ENCODE measurements around the gene ATG7.
A peak's percentile ranks its signal among the peaks of the same experiment; 100 is the strongest.

Gene ATG7

DNA sequence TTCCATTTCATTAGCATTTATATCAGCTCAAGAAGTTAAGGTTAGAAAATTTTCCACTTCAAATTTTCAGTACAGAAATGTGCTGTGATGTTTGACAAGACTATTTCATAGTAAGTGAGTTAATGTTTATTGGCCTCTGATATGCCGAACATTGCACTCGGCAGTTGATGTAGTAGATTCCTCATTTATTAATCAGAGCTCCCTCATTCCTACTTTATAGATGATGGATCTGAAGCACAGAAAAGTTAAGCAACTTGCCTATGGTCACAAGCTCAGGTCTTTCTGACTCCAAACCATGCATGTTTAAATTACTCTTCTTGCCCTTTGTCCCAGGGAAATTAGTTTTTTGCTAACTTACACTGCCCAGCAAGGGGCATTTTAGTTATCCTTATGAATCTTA is 92.0 kb downstream of the ATG7 start:
- DNase-seq, result no peak

DNA sequence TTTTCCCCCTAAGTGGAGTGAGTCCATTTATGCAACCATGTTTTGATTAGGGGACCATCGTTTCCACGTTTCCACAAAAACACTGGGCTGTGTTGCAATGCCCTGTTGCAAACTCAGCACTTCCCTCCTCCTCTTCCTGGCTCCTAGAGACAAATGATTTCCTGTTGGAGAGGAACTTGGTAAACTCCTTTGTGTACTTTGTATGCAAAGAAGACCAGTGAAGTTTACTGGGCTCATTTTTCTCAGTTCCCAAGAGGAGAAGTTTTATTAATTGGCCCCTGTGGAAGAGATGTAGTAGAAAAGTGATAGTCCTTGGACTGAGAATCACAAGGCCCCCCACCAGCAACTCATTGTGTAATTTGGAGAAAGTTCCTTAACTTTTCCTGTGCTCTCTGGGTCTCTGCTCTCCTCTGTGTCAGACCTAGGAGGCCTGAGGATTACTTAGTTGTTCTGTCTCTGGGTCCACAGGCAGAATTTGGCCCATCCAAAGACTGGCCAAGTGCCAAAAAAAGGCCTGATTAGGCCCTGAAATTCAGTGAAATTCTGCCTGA is 95.0 kb downstream of the ATG7 start:
- DNase-seq, result no peak

DNA sequence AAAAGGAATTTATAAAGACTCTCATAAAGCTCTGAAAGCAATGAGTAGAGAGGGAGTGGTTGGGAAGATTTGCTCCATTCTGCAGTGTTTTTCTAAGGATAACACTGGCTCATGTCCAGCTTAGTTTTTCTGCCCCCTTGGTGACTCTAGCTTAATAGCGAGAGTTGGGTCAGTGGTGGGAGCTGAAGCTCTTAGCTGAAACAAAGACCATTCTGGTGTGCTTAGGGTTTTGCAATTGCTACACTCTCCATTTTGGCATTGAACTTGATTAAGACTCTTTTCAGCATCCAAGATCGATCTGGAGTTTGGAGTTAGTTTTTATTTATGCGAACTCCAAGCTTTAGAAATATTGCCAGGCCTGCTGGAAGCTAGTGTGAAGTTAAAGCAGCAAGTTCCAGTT is 98.0 kb downstream of the ATG7 start:
- DNase-seq, result no peak

- DNase-seq, result no peak
Measured at GRCh38 chr3:11370966-11371365, 98.8 kb downstream of the ATG7 start.

DNA sequence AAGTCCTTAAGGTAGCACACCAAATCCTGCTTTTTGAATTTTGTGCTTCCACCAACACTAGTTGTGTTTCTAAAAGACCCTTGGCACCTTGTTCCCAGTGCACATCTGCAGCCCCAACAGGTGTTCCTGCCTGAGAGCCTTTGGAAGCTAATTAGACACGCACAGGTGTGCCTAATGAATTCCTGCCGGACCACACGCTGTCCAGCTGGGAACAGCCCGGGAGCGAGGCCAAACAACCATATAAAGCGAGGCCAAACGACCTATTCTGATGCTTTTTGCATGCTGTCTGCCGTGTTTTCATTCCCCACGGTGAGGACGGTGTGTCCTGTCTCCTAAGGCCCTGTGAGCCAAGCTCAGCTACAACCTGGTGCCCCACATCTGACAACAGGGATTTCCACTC is 99.5 kb downstream of the ATG7 start:
- no peak for DNase-seq

DNA sequence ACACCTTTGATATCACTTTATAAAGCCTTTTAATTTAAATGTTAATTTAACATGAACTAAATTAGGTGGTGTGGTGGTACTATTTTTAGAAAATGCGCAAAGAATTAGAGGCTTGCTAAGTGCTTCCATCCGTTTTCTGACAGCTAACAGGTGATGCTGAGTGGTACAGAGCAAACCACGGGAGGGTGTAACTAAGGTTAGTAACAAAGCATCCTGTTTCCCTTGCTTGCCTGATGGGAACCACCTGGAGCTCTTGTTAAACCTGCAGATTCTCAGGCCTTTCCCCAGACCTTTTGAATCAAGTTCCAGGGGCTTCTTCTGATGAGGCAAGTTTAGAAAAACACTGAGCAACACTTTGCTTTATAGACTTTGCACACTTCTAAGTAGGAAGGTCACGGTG is 101.0 kb downstream of the ATG7 start:
- no peak for DNase-seq

GRCh38 chr3:11373654-11374053 is 101.5 kb downstream of the ATG7 start:
- DNase-seq, result no peak

DNA sequence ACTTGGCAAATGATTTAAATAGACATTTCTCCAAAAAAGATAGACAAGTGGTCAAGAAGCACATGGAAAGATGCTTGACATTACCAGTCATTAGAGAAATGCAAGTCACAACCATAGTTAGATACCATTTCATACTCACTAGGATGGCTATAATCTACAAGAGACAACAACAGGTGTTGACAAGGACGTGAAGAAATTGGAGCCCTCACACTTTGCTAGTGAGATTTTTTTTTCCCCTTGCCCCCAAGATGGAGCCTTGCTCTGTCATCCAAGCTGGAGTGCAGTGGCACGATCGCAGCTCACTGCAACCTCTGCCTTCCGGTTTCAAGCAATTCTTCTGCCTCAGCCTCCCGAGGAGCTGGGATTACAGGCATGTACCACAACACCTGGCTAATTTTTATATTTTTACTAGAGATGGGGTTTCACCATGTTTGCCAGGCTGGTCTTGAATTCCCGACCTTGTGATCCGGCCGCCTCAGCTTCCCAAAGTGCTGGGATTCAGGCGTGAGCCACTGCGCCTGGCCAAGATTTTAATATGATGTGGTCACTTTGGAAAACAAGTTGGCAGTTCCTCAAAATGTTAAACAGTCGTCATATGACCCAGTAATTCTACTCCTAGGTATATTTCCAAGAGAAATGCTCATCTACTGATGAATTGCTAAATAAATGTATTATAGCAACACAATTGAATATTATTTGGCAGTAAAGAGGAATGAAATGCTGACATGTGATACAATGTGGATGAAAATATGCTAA is 103.3 kb downstream of the ATG7 start:
- DNase-seq, result no peak

- no peak for DNase-seq
Measured at GRCh38 chr3:11377719-11378118, 105.5 kb downstream of the ATG7 start.

DNA sequence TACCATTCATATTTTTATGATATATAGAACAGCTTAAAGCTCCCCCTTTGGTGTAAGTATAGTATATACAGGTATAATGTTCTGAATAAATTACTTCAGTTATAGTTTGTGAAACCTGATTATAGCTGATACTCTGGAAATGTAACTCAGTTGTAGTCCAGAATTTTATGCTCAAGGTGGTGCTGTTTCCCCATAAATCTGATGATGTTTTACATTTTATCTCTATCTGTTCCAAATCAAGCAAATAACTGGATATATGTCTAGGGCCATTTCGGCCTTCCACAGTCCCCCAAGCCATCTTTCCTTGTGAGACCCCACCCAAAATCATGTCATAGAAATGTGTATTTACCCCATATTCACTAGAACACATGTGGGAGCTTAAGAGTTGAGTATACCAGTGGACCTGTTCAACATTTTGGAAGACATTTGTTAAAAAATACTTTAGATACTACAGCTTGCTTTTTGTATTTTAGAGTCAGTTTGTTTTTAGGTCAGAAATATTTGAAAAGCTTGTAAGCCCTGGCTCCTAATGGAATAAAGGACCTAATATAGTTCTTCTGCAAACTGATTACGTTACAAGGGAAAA is 107.1 kb downstream of the ATG7 start:
- DNase-seq, result peak; percentile 64

GRCh38 chr3:11379824-11380701 is 107.9 kb downstream of the ATG7 start:
- peak; percentile 37 for DNase-seq

GRCh38 chr3:11381141-11381540 is 108.9 kb downstream of the ATG7 start:
- no peak for DNase-seq

DNA sequence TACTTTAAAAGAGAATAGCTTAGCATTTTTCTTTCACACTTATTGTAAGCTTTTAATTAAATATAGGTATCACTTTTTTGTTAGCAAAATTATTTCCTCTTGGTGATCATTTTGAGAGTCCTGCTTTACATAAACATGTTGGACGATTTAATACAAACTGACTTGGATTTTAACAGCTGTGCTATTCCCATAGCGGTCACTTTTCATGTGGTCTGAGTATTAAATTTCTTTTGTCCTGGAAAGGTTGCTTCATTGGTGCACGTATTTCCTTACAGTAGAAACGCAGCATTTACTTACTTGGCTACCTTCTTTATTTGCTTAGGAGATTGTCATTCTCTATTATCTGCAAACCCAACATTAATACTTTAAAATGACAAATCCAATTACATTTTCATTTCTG is 109.4 kb downstream of the ATG7 start:
- DNase-seq, result no peak

DNA sequence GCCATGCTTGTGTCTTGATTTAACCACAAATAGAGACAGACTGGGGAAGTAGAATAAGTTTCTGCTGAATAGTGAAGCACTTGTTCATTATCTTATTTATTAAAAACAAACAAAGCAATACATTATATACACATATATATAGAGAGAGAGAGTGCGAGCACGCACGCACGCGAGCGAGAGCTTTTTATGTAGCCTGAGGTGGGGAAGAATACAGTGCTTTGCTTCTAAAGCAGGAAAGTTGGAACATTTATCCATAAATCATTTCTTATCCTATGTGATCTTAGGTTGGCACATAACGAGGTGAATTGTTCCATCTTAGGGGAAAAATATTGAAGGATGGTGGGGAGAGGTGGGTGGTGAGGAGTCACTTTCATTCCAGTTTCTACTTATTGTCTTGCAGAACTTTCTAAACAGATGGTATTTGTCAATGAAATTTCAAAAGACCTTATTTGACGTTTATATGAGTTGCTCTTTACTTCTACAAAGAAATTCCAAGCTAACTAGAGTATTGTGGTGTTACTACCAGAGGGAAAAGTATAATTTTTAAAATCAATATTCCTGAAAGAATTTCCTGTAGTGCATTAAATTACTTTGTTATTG is 110.0 kb downstream of the ATG7 start:
- no peak for DNase-seq

DNA sequence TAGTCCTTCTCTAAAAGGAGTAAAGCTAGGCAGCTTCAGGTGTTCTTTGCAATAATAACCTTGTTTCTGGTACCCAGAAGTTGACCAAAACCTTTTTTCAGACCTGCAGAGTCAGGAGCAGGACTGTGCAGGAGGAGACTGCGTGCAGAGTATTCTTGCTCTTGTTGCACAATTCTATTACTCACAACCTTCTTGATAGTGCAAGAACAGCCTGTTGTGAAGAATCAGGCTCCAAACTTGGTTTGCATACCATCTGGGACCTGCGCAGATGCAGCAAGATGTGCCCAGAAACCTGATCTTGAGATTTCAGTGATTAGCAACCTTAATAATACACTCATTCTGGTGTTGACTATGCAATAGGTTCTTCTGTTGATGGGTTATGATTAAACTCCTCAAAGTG is 111.9 kb downstream of the ATG7 start:
- DNase-seq, result no peak

DNA sequence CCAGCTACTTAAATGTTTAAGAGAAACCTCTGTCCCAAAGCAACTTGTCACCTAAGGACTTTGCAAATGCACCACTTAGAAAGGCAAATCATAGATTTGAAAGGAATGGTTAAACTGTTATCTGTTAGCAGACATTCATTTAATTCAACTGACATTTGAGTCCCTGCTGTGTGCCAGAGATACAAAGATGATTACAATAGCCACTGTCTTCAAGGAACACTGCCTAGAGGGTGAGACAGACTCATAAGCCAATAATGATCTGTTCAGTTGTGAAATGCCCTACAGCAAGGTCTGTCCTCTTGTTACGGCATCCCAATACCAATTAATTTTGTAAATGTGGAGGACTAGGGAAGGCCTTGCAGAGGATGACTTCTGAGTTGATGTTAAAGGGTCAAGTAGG is 113.1 kb downstream of the ATG7 start:
- DNase-seq, result peak; percentile 25

DNA sequence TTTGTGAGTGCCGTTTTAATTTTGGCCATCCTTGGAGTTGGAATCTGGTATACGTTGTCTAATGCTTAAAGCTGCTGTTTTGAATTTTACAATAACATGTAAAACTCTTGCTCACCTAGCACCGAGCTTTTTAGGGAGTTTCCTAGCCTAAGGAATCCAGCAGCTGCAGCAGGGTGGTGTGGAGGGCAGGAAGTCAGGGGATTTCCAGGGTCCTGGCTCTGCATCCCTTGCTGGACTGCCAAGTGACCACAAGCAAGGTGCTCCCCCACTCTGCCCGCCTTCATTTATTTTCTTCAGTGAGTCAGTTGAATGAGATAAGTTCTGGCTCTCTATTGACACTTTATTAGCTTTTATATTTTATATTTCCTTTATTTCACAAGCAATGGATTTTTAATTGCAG is 113.7 kb downstream of the ATG7 start:
- no peak for DNase-seq

DNA sequence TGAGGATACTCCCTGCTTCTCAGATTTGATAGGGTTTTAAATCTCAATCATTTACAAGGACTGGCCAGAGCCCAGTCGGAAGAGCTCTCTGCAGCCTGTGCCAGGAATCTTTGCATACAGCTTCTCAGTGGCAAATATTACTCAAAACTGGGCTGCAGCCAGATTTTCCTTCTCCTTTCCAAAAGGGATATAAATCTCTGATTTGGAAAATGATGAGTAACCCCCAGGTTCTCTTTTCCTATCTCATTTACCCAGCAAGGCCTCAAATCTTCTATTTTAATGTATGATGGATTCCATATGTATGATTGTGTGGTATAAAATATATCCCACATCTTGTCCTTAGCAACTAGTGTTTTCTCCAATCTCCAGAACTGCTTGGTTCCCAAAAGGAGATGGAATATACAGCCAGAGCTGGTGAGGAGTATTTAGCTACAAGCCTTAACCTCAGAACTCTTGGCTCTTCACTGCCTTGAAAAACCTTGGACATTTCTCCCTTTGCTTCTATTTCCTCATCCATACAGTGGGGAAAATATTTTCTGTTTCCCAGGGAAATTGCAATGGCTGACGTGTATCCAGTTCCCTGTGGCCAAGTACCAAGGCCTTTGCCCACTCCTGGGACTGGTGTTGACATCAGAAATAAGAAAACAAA is 114.4 kb downstream of the ATG7 start:
- DNase-seq, result no peak

- DNase-seq, result no peak
Measured at GRCh38 chr3:11389386-11390268, 117.4 kb downstream of the ATG7 start.

DNA sequence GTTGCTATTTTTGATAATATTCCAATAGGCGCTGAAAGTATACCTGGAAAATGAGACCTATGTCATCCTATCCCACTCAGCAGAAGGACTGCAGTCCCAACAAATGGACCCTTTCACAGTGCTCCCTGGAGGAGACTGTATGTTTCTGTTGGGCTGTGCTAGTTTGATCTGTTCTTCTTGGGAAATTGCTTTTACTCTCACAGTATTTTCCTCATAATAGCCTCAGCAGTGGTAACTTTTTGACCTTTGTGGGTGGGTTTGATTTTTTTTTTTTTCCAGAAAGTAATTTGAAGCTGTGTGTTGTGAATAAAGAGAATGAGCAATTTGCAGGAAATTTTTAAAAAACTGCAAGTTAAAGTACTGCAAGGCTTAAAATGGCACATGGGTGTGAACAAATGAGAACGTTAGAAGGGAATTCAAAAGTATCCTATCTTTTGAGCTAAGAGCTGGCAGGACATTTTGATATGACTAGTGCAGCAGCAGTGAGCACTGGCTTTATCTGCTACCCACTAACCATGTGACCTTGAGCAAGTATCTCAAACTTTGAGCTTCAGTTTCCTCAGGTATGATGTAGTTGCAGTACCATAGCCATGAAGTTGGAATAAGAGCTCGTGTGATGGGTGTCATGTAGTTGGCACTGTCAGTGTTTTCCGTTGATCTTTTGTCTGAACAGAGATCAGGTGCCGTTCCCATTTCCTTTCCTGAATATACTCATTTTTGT is 118.4 kb downstream of the ATG7 start:
- no peak for DNase-seq
